ENCODE results near the gene QKI.
"Not testable (repeated sequence)": the region's sequence is repeated elsewhere in the genome, so short reads cannot be mapped to it uniquely, and the experiment has no call there.

The QKI gene

DNA sequence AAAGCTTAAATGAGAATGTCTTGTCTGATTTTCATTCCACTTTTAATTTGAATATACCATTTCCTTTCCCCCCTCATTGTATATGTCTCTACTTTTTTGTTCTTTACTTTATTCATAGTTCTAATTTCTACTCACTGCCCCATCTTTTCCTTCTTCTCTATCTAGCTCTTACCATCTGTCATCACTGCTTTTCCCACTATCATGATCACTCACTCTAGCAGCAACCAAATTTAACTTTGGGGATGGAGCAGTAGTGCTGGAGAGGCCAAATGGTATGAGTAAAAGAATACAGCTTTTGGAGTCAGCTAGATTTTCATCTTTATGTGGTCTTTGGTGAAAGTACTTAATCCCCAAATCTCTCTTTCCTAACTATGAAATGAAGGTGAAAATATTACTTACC, 25.5 kb downstream of the QKI start:
- DNase-seq (ENCODE audit: low spot score): no peak

DNA sequence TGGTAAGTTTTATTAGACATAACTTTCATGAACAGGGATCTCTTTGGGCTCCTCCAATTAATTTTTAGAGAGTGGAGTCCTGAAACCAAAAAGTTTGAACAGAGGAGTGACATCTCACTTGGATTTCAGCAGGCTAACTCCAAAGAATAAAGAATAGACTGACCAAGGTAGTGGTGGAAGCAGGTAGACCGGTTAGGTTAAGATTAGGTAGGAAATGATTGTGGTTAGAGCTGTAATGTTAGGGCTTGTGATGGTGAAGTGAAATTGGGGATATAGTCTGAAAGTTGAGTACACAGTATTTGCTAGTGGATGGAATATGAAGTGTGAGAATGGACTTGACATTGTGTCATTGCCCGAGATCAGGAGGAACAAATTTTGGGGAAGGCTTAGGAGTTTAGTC, 27.8 kb downstream of the QKI start:
- DNase-seq (ENCODE audit: low spot score): no peak

DNA sequence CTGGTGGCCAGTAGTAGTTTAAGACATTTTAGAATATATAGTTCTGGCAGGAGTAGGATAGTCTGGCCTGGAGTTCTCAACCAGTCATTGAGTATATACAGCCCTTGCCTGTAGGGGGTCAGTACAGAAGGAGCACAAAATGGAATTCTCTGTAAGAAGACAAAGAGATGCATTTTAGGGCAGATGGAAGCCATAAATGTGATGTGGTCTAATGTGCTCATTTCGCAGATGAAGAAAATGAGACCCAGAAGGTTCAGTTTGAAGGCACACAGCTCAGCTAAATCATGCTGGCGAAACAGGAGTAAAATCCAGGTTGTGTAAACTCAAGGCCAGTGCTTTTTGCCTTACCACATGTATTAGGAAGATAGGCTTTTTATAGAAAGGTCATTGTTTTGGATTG, 29.6 kb downstream of the QKI start:
- no peak for DNase-seq (ENCODE audit: low spot score)

DNA sequence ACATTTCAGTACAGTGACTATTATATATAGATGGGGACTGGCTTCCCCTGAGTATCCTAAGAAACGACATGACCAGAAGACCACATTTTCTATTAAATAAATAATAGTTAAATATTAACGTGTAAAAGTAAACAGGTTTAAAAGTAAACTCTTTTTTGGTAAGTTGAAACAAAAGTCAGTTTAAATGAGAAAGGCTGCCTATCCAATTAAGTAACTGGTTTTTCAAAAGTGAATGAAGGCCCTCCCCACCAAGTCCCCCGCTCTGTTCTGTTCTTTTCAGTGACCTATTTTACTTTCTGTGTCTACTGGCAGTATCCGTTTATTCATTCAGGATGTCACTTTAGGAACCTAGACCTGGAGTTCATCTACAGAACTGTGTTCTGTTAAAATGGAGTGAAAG, 32.0 kb downstream of the QKI start:
- peak; percentile 35 for DNase-seq (ENCODE audit: low spot score)

DNA sequence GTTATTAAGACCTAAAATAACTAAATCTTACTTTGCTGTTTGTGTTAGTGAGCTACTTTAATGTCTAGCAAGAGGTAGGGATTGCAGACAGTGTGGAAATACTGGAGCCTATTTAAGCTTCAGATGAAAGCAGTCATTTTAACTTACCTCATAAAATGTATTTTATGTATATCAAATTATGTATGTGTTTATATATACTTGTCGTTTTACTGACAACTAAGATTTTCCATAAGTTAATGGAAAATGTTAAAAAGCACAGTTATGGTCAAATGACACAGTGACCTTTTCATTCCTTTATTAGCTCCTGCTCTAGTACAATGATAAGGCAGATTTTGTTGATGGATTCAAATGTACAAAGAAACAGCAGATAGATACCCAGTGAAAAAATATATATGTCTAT, 34.6 kb downstream of the QKI start:
- DNase-seq (ENCODE audit: low spot score): no peak

DNA sequence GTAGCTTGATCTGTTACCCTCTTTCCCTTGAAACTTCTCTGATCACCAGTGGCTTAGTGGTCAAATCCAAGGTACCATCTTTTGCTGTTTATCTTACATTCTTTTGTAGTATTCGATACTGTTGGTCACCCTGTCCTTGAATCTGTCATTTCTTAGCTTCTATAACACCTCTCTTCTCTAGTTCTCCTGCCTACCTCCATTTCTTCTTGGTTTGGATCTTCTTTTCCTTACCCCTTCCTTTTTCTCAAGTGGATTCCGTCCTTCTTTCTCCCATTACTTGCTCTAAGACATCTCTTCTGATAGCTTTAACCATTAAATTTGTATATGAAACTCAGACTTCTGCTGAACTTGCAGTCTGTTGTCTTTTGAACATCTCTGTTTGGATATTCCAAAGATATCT, 39.9 kb downstream of the QKI start:
- DNase-seq (ENCODE audit: low spot score): no peak

DNA sequence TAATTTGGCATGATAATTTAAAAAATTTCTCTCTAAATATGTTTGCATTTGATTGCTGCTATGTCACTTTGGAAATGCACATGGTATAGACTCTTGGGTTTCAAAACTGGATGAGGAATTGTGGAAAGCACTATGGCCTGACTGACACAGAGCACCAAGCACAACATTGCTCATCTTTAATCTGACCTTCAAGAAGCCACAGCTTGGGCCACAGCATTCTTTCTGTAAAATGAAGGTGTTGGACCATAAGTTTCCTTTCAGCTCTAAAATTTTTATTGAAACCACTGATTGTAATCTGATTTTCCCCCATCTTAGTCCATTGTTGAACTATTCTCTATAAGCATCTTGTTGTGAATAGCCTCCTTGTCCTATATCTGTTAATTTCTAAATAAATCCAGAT, 41.0 kb downstream of the QKI start:
- no peak for DNase-seq (ENCODE audit: low spot score)

DNA sequence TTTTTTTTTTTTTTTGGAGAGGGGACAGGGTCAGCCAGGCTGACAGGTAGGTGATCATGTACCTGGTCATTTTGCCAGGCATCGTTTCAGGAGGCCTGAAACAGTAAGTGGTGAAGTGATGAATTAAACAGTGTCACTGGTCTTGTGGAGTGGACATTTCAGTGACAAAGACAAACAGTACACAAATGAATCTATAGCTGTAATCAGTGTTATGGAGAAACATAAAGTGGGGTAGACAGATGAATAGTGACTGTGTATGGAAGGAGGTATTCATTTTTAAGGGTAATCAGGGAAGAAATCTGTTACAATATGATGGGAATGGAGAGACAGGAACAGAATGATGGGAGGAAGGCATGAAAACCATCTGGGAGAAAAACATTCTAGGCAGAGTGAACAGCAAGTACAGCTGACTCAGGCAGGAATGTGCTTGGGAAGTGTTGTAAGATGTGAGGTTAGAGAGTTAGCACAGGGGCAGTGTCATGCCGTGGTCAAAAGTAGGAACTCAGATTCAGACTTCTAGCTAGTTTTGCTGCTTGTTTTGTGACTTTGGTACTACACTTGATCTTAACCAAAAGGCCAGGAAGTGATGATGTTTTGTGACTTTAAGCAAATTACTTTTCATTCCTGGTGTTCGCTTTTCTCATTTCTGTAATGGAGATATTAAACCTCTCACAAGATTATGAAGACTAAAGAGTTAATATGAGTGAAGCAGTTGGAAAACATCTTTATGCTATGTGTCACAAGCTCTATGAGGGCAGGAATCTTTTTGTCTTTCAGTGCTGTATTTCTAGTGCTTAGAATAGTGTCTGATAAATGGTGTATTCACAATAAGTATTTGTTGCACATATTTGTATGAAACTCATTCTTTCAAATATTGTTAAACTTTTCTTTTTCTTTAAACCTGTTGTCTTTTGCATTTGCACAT, 43.4 kb downstream of the QKI start:
- DNase-seq (ENCODE audit: low spot score): no peak

DNA sequence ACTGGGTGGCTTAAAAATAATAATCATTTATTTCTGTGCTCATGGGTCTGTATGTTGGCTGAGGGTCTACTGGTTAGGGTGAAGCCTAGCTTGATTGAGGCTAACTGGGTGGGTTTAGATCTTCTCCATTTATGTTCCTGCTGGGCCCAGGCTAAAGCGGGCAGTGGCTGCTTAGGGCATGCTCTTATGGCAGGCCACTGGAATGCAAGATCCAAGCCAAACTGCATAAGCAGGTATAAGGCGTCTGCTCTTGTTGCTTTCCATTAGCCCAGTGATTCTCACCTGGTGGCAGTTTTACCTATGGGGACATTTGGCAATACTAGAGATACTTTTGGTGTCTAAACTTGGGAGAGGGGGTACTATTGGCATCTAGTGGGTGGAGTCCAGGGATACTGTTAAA, 44.5 kb downstream of the QKI start:
- no peak for DNase-seq (ENCODE audit: low spot score)

DNA sequence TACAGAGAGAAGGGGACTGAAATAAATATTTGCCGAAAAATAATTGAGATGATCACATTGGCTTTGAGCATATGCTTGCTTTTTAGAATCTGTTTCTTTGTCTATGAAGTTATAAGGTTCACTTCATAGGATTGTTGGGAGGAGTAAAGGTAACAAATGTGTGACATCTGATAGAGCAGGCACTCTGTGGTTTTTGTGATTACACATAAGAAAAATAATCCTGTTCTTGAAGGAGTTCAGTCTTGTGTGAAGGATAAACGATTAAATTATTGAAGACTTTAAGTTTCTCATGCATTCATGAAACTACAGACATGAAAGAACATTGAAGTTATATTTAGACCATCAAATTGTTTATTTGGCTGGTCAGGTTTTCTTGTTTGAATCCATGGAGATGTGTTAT, 45.0 kb downstream of the QKI start:
- no peak for DNase-seq (ENCODE audit: low spot score)

DNA sequence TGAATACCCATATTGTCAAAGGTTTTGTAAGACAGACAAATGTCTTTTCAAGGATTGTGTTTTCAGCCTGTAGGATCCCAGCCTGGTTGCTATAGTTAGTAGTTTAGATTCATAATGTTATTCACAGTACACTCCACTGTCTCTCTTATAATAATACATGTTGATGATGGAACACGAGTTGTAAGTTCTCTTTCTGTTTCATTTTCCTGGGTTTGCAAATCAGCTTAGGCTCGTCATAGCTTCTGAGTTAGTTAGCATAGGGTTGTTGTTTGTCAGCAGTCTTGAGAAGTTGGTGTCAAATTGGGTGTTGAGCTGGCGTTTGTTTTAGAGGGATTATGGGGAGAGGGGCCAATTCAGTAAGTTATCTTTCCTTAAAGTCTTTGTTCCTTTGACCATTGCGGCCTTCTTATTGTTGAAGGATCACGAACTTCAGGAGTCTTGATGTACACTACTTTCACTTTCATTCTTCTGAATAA, 45.8 kb downstream of the QKI start:
- DNase-seq (ENCODE audit: low spot score): no peak

DNA sequence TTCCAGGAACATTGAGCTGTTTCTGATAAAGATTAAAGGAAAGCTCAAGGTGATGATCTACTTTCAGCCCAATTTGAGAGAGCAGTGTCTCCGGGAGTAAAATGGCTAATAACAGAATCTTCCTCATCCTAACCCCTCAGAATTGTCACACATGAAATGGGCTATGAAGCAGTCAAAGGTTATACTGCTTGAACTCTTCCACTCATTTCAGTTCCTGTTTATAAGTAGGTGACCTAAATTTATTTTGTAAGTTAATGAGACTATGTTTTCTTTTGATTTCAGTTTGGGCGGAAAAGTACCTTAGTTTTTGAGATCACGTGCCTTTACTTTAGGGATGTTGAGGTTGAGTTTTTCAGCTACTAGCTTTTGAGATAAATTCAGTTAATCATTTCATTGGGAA, 47.2 kb downstream of the QKI start:
- DNase-seq (ENCODE audit: low spot score): no peak

DNA sequence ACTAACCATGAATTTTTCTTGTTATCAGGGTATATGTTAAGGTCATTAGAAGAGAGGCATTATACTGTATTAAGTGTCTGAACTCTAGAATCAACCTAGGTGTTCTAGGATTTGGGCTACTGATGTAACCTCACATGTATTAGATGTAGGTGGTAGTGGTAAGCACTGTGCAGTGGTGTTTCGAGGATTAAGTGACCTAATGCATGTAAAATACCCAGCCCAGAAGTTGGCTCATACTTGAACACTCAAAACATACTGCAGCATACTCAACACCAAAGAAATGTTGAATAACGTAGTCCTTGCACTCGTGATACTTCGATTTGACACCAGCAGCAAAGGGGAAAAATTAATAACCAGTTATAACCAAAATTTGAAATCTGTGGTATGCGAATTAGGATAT, 48.7 kb downstream of the QKI start:
- DNase-seq (ENCODE audit: low spot score): no peak

DNA sequence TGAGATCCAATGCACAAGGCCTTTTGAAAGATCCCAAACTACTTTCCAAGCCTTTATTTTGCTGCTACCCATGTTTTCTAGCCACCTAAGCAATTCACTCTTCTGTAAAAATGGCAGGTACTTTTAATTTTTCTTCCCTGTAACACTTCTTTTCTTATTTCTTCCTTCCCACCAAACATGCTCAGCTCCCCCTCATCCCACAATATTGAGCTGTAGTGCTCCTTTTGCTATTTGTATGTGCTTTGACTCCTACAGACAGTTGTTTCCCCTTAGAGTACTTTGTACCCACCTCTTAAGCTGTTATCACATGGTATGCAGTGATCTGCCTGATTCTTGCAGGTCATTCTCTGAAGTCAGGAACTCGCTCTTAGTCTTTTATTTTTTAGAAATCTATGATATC, 49.3 kb downstream of the QKI start:
- DNase-seq (ENCODE audit: low spot score): no peak

DNA sequence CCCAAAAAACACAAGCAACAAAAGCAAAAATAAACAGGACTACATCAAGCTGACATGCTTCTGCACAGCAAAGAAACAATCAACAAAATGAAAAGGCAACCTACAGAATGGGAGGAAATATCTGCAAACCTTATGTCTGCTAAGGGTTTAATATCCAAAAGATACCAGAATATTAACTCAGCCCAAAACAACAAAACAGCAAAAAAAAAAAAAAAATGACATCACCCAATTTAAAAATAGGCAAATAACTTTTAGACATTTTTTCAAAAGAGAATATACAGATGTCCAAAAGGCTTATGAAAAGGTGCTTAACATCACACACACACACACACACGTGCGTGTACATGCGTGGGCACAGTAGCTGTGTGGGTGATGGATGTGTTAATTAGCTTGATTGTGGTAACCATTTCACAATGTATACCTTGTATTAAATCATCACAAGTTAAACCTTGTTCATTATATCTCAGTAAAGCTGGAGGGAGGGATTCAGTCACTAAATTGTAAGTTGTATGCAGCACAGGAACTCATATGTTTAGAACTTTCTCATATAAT, 52.4 kb downstream of the QKI start:
- no peak for DNase-seq (ENCODE audit: low spot score)

DNA sequence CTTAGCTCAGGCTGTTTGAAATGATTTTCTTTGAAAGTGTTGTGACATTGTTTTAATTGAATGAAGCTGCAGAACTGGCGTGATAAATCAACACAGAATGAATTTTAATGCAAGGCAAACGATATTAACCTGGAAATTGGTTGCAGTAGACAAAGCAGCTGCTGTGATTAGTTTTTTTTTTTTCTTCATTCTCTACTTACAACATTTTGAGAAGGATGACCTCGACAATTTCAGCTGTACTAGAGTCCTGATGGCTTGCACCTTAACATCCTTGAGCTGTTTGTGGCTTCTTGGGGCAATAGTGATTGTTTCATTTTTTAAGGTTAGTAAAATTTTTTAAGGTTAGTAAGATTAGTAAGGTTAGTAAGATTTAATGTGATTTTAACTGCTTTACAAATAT, 54.2 kb downstream of the QKI start:
- DNase-seq (ENCODE audit: low spot score): no peak

DNA sequence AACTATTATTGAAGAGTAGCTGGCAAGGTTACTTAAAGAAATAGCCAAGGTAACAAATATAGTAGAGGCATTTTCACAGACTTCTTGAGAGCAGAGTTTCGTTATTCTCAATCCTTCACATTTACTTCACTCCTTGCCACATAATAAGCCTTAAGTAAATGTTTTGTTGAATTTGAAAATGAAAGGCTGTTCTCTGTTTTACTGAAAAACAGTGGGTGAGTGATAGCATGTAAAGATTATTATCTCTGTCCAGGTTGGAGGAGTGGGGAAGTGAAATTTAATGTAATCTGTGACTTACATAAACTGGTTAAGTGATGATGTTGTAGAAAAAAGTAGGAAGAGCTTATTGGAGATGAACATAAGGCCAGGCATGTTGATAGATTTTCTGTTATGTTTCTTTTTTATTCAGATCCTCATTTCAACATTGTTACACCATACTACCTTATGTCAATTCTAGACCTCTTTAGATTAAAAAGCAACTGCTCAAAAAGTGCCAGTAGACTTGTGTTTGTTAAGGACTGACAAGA, 55.0 kb downstream of the QKI start:
- no peak for DNase-seq (ENCODE audit: low spot score)

DNA sequence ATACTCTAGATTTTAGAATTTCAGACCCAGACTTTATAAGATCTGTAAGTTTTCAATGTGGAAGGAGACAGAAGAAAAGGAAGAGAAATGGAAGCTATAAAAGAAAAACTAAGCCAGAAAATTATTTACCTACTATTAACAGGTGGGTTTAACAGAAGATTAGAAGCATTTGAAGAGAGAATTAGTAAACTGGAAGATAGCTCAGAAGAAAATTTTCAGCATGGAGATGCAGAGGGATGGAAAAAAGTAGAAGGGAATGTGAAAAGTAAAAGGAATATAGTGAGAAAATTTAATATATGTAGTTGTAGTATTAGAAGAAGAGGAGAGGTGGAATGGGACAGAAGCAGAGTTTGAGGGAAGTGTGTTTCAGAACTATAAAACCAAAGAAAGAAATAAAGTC, 56.1 kb downstream of the QKI start:
- DNase-seq (ENCODE audit: low spot score): no peak

DNA sequence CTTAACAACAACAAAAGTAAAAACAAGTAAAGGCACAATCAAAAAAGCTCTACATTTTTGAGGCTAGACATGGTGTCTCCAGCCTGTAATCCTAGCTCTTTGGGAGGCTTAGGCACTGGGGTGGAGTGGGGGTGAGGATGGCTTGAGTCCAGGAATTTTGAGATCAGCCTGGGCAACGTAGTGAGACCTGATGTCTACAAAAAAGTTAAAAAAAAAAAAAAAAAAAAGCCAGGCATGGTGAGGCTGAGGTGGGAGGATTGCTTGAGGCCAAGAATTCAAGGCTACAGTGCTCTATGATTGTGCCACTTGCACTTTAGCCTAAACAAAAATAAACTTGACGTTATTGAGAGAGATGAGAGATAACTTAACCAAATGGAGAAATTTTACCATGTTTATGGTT, 60.1 kb downstream of the QKI start:
- DNase-seq (ENCODE audit: low spot score): no peak

DNA sequence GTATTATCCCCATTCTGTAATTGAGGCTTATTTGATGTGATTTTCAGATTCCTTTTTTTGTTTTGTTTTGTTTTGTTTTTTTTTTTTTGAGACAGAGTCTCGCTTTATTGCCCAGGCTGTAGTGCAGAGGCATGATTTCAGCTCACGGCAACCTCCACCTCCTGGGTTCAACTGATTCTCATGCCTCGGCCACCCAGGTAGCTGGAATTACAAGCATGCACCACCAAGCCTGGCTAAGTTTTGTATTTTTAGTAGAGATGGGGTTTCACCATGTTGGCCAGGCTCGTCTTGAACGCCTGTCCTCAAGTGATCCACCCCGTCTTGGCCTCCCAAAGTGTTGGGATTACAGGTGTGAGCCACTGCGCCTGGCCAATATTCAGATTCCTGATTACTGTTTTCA, 62.4 kb downstream of the QKI start:
- DNase-seq (ENCODE audit: low spot score): not testable (repeated sequence)

DNA sequence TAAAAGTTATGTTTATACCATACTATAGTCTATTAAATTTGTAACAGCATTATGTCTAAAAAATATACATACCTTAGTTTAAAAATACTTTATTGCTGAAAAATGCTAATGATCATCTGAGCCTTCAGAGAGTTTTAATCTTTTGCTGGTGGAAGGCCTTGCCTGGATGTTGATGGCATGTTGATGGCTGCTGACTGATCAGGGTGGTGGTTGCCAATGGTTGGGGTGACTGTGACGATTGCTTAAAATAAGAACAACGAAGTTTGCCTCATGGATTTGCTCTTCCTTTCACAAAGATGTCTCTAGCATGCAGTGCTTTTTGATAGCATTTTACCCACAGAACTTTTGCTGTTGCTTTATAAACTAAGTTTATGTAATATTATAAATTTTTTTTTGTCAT, 68.6 kb downstream of the QKI start:
- no peak for DNase-seq (ENCODE audit: low spot score)

DNA sequence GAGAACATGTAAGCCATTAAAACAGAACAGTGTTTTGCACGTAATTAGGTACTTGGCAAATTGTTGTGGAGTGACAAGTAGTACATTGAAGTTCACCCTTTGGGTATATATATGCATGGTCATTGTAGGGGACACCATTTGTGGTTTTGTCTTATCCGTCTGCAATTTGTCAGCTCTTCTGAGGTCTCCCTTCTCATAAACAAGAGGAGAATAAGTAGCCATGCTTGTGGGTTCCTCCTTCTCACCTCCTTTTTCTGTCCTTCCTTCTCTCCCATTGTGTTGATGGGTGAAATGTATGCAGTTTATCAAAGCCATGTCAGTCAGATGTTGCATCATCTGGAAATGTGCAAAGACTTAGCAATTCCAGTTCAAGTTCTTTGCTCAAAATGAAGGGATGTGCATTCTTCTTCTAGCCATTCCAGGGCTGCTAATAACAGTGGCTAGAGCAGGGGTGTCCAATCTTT, 70.9 kb downstream of the QKI start:
- no peak for DNase-seq (ENCODE audit: low spot score)

DNA sequence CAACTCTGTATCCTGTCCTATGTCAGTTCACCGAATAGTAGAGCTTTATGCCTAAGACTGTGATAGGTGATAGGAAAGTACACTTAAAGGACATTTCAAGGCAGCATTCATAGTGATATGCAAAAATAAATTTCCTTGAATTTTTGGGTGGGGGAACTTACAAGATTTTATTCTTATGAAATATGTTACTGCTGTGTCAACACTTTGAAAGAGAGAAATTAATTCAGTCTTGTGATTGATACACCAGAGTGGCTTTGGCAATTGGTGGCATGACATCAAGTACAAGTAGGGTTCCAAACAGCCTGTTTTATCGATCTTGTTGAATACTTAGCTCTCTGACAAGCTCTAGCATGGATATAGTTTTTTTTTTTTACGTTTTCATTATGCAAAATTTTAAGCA, 72.3 kb downstream of the QKI start:
- DNase-seq (ENCODE audit: low spot score): no peak

DNA sequence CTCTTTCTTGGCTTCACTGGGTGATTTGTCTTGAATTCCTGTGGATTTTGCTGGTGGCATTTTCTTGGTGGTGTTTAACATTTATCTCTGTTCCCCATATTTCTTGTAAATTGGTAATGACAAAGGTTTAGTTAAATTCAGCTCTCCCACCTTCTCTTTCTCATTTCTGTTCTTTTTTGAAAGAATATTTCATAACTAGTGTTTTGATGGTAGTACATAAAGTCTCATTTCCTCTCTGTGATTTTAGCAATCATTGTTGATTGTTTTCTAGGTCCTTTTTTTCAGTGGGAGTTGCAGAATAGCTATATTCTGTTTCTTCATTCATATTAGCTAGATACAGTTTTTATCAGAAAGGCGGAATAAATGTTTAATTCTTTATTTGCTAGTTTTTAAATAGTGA, 73.1 kb downstream of the QKI start:
- no peak for DNase-seq (ENCODE audit: low spot score)
